ENCODE measurements around the gene C1QTNF1.

C1QTNF1 gene

DNA sequence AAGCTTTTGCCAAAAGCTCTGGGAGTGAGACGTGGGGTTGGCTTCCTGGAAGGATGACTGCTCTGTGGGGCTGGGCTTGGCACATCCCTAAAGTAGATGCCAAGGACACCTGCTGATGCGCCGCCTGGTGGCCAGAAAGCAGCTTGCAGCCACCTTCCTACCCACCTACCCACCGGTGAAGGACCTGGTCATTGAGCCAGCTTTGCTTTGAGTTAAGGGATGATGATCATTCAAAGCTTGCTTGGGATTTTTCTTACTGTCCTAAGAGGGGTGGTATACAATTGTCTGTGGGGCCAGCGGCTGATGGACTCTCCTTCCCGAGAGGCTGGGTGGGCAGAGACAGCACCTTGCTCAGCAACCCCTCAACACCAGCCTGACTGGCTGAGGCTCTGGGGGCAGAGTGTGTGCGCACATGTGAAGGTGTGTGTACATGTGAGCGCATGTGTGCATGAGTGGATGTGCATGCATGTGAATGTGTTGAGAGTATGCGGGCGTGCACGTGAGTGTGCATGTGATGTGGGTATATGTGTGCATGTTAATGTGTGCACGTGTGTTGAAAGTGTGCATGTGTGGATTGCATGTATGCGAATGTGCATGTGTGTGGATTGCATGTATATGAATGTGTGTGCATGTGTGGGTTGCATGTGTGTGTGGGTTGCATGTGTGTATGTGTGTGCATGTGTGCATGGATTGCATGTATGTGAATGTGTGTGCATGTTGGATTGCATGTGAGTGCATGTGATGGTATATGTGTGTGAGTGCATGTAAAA, 18.6 kb downstream of the C1QTNF1 start:
- DNase-seq: peak; percentile 58

DNA sequence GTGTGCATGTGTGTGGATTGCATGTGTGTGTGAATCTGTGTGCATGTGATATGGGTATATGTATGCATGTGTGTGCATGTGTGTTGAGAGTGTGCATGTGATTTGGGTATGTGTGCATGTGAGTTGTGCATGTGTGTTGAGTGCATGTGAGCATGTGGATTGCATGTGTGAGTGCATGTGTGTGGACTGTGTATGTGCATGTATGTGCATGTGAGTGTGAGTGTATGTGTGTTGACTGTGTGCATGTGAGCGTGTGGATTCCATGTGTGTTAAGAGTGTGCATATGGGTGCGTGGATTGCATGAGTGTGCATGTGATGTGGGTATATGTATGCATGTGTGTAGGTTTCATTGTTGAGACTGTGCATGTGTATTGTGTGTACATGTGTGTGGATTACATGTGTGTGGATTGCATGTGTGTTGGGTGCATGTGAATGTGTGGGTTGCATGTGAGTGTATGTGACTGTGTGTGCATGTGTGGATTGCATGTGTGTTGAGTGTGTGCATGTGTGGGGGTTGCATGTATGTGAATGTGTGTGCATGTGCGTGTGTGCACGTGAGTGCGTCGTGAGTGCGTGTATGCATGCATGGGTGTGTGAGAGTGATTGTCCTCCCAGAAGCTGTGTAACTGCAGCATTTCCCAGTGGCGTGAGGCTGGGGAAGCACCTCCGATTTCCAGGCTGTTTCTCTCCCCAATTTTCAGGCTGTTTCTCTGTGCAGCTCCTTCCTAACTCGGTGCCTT, 19.4 kb downstream of the C1QTNF1 start:
- no peak for DNase-seq

DNA sequence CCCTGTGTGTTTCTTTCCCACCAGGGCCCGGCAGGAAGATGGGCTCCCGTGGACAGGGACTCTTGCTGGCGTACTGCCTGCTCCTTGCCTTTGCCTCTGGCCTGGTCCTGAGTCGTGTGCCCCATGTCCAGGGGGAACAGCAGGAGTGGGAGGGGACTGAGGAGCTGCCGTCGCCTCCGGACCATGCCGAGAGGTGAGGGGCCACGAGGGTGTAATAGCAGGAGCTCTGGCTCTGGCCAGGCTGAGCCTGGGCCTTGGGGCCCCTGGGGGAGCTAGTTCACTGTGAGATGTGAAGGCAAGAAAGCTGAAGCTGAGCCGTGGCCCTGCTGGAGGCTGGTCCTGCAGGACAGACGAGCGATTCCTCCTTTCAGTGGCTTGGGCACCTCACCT, 20.0 kb downstream of the C1QTNF1 start:
- DNase-seq: no peak

DNA sequence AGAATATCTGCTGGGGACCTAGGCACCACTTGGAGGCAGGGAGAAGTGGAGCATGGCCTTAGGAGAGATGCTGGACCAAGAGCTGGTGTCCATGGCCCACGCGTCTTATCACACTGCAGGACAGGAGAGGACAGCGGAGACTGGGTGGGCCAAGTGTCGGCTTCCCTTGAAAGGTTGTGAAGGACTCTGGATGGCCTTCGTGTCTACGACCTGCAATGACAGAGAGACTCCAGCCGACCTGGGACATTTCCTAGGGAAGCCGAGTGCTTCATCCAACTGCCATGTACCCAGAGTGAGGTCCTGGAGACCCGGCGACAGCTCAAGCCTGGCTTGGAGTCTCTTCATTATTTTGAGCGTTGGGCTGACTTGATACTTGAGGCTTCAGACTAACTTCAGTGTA, 20.5 kb downstream of the C1QTNF1 start:
- no peak for DNase-seq

DNA sequence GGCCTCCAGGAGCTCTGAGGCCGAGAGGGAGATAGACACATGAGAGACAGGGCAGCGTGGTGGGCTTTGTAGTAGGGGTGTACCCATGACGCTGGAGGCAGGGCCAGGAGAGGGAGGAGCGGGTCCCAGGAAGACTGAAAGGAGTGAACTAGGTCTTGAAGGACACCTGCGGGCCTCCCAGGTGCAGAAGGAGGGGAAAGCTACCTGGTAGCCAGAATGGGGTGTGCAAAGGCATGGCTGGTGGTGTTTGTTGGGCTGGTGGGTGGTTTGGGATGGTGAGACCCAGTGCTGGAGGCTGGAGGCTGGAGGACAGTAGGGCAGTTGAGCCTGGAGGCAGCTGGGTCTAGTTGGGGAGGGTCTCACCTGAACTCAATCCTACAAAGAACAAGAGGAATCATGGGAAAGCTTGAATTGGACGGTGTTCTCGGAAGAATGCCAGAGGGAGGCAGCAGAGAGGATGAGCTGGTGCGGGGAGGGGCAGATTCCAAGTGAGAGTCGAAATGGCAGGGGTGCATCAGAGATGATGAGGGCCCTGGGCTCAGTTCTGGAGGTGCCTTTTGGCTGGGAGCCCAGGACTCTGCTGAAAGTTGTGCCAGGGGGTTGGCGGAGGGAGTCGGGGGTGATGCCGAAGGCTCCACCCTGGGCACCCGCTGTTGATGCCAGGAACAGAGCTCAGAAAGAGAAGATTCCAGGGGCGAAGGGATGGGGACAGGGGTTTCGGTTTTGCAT, 21.2 kb downstream of the C1QTNF1 start:
- no peak for DNase-seq

DNA sequence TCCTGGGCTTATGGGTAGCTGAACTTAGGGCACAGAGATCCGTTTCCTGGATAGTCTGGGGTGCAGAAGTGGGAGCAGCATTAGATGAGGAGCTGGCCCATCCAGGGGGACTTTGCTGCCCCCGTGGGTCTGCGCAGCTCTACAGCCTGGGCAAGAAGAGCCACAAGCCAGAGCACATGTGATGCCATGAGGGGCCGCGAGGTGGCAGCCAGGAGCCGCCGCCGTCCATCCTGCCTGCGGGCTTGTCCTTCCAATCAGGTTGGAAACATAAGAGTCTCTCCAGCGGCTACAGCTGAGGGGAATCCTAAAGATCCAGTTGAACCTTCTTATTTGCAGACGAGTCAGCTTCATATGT, 21.9 kb downstream of the C1QTNF1 start:
- DNase-seq: peak; percentile 56

DNA sequence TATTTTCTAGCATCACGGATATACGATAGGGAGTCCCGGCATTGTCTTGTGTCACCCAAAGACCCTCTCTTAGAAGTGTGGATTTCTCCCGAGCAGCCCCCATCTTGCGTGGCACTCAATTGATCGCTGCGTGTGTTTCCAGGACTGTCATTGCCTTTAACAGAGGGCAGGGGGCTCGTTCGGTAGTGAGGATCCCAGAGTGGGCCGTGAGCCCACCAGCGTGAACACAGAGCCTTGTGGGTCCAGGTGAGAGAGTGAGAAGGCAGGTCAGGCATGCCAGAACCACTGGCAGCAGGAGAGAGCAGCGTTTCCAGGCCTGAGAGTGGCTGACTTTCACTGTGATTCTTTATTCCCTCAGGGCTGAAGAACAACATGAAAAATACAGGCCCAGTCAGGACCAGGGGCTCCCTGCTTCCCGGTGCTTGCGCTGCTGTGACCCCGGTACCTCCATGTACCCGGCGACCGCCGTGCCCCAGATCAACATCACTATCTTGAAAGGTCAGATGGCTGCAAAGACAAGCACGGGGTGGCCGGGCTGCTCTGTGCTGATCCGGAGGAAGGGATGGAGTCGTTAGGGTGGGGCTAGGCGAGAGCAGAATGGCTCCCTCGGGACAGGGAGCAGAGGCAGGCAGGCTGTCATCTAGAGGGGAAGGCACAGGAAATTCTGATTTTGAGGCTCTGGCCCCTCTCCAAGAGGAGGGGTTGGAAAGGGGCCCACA, 22.4 kb downstream of the C1QTNF1 start:
- no peak for DNase-seq

DNA sequence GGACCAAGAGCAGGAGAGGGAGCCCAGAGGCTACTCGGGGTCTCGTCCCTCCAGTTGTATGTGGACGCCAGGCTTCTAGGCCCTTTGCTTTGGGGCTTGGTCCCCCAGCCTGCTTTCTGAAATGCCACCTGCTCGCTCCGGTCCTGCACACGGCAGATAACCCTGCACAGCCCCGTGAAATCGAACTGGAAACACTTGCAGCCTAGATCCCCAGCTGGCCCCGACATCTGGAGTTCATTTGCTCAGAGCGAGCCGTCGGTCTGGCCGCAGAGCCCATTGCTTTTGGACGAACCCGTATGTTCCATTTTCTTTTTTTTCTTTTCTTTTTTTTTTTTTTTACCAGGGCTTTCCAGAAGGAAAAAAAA, 22.9 kb downstream of the C1QTNF1 start:
- DNase-seq: no peak

DNA sequence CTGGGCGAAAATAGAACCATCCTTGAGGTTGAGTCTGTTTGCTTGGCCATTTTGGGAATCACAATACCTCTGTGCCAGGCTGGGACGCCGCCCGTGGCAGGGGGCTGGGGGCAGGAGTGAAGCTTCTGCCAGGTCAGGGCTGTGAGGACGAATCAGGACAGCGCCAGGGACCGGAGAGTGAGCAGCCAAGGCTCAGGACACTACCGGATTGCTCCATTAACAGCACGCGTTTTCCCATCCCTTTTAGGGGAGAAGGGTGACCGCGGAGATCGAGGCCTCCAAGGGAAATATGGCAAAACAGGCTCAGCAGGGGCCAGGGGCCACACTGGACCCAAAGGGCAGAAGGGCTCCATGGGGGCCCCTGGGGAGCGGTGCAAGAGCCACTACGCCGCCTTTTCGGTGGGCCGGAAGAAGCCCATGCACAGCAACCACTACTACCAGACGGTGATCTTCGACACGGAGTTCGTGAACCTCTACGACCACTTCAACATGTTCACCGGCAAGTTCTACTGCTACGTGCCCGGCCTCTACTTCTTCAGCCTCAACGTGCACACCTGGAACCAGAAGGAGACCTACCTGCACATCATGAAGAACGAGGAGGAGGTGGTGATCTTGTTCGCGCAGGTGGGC, 23.4 kb downstream of the C1QTNF1 start:
- no peak for DNase-seq

DNA sequence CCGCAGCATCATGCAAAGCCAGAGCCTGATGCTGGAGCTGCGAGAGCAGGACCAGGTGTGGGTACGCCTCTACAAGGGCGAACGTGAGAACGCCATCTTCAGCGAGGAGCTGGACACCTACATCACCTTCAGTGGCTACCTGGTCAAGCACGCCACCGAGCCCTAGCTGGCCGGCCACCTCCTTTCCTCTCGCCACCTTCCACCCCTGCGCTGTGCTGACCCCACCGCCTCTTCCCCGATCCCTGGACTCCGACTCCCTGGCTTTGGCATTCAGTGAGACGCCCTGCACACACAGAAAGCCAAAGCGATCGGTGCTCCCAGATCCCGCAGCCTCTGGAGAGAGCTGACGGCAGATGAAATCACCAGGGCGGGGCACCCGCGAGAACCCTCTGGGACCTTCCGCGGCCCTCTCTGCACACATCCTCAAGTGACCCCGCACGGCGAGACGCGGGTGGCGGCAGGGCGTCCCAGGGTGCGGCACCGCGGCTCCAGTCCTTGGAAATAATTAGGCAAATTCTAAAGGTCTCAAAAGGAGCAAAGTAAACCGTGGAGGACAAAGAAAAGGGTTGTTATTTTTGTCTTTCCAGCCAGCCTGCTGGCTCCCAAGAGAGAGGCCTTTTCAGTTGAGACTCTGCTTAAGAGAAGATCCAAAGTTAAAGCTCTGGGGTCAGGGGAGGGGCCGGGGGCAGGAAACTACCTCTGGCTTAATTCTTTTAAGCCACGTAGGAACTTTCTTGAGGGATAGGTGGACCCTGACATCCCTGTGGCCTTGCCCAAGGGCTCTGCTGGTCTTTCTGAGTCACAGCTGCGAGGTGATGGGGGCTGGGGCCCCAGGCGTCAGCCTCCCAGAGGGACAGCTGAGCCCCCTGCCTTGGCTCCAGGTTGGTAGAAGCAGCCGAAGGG, 24.2 kb downstream of the C1QTNF1 start:
- no peak for DNase-seq

DNA sequence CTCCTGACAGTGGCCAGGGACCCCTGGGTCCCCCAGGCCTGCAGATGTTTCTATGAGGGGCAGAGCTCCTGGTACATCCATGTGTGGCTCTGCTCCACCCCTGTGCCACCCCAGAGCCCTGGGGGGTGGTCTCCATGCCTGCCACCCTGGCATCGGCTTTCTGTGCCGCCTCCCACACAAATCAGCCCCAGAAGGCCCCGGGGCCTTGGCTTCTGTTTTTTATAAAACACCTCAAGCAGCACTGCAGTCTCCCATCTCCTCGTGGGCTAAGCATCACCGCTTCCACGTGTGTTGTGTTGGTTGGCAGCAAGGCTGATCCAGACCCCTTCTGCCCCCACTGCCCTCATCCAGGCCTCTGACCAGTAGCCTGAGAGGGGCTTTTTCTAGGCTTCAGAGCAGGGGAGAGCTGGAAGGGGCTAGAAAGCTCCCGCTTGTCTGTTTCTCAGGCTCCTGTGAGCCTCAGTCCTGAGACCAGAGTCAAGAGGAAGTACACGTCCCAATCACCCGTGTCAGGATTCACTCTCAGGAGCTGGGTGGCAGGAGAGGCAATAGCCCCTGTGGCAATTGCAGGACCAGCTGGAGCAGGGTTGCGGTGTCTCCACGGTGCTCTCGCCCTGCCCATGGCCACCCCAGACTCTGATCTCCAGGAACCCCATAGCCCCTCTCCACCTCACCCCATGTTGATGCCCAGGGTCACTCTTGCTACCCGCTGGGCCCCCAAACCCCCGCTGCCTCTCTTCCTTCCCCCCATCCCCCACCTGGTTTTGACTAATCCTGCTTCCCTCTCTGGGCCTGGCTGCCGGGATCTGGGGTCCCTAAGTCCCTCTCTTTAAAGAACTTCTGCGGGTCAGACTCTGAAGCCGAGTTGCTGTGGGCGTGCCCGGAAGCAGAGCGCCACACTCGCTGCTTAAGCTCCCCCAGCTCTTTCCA, 25.1 kb downstream of the C1QTNF1 start:
- no peak for DNase-seq

DNA sequence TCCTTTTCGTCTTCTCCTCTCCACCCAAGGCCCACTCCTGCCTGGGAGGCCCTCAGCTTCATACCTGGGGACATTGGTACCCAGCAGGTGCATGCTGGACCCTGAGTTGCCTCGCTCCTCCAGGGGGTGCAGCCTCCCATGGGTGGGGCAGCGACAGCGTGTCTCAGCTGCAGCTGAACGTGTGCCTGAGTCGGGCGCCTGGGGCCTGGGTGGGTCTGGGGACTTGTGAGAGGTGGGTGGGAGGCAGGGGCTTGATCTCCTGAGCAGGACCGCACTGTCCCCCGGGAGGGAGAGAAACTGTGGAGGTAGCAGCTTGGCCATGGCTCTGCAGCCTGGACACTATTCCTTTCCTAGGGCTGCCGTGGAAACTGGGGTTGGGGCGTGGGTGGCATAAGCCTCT, 25.9 kb downstream of the C1QTNF1 start:
- no peak for DNase-seq

DNA sequence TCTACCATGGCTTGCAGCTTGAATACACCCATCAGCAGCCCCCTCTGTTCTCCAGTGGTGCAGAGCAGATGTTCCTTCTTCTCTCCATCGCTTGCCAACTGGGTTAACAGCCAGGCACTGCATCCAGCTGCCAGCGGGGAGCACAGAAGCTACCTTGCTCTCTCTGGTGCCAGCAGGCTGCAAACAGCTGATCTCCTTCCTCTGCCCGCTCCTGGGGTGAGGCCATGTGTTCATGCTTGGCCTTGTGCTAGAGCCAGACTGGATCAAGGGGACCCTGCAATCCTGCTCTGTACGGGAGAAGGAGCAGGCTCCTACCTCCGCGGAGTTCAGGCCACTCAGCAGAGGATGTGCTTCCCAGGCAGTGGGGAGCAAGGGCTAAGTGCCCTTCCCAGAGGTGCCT, 26.6 kb downstream of the C1QTNF1 start:
- DNase-seq: no peak

DNA sequence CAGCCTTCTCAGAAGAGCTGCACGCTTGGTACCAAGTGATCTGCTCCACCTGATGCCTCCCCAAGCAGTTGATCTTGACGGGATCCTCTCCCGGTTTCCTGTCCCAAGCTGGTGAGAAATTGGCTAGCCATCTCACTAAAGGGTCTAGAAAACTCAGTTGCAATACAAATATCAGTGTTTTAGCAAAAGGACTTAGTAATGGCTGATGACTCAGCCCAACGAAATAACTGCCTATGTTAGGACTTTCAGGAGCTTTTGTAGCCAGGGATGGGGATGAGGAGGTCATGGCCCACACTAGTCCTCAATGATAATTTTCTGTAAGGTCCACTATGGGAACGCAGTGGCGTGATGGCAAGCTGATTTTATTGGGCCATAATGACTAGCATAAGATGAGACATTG, 27.3 kb downstream of the C1QTNF1 start:
- DNase-seq: no peak

DNA sequence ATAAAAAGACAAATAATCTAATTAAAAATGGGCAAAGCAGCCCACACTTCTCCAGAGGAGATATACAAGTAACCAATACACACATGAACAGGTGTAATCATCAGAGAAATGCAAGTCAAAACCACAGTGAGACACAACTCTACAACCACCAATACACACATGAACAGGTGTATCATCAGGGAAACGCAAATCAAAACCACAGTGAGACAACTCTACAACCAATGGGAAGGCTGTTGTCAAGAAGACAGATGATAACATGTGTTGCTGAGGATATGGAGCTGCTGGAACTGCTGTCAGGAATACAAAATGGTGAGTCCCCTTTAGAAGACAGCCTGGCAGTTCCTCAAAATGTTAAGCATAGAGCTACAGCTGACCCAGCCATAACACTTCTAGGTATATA, 28.2 kb downstream of the C1QTNF1 start:
- DNase-seq: no peak

DNA sequence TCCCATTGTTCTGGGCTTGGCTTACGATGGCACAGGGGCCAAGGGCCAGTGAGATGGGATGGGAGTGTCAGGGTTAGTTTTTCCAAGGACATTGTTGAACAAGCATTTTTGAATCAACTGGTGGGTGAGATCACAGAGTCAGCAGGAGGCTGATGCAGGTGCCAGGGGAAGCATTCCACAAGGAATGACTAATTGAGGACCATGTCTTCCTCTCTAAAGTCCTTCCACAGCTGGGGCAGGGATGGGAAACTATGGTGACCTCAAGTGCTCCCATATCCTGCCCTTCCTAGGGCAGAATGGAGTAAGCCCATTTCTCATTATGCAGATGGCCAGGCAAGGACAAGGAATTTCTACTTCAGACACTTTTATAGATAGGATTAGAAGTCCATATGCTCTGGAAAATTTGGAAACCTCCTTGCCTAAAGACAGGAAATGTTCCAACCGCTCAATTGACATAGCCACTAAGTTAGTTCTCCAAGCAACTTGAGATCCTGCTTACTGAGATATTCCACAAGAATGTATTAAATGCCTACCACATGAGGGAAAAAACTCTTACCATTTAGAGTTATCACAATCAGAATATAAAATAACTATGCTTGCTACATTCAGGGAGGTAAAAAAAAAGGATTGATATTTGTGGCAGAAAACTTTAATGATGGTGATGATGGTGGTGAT, 29.4 kb downstream of the C1QTNF1 start:
- no peak for DNase-seq

DNA sequence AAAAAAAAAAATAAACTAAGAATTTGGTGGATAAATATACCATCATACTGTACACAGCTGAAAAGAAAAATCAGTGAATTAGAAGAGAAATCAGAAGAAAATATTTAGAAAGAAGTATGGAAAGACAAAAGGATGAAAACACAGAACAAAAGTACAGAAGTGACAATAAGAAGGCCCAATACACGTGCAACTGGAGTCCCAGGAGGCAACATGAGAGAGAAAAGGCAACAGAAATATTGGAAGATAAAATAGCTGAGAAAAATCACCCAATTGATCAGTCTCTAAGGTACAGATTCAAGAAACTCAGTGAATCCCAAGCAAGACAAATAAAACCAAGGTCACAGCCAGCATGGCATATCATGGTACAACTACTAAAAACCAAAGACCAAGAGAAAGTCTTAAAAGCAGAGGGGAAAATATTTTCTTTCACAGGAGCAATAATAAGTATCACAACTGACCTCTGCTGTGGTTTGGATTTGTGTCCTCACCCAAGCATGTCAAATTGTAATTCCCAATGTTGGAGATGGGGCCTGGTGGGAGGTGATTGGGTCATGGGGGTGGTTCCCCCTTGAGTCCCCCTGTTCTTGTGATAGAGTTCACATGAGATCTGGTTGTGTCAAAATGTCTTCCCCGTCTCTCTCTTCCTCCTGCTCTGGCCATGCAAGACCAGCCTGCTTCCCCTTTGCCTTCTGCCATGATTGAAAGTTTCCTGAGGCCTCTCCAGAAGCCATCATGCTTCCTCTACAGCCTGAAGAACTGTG, 30.4 kb downstream of the C1QTNF1 start:
- DNase-seq: no peak

DNA sequence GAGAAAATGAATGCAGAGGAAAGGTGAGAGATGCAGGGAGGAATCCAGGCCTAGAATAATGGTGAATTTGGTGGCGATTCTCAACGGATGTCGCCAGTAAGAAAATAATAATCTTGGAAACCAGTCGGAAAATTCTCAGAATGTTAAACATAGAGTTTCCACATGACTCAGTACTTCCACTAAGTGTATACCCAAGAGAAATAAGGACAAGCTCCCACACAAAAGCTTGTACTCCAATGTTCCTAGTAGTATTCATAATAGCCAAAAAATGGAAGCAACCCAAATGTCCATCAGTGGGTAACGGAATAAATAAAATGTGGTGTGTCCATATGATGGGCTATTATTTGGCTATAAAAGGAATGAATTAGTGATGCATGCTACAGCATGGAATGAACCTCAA, 31.2 kb downstream of the C1QTNF1 start:
- no peak for DNase-seq

DNA sequence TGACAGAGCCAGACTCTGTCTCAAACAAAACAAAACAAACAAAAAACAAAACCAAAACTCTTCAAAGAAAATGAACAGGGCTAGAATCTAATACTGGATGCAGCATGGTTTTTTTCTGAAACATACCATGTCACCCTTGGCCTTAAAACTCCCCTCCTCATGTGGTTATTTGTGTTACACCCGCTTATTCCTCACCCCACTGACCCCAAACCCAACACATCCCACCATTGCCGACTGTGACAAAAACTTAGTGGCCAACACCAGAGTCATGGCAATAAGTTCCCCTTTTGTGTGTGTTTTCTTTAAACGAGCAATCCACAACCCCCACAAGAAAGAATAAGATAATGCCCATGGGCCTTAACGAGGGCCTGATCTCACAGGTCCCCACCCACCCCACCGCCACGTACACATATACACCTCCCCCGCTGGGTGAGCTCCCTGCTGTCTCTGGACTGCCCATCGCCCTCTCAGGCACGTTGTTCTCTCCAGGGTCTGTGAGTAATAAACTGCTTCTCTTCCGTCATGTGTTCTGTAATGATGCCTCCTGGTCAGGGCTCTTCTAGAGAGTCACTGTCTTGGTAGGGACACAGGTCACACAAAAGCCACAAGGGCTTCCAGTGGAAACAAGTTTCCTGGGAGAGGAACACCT, 33.9 kb downstream of the C1QTNF1 start:
- DNase-seq: no peak

Data from CD4-positive, alpha-beta T cell treated with Interleukin-15 for 1 hour (primary cell).